ENCODE results near the gene MCTP1.
A peak's percentile ranks its signal among the peaks of the same experiment; 100 is the strongest.

DNA sequence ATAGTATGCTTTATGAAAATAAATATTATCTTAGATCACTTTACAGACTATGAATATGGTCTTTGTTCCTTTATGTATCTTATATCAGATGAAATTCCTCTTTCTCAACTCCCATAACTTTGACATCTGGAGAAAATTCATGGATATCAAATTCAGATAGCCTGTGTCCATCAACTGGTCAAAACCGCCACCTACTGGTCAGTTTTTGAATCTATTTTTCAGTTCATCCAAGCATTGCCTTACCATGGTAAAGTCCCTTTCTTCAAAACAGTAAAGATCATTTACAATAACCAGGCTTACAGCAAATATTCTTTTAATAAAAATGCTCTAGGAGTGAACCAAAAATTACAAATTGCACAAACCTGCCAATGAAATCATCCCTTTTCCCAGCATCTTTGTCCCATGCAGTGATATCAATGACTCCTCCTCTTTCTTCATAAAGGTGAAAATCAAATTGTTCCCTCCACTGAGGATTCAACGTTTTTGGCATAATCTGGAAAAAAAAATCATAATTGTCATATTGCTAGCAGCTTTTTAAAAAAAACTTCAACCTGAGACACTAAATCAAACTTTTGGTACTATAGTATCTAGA lies 375.9 kb downstream of the MCTP1 start:
- TF ChIP-seq, protein P1, sequence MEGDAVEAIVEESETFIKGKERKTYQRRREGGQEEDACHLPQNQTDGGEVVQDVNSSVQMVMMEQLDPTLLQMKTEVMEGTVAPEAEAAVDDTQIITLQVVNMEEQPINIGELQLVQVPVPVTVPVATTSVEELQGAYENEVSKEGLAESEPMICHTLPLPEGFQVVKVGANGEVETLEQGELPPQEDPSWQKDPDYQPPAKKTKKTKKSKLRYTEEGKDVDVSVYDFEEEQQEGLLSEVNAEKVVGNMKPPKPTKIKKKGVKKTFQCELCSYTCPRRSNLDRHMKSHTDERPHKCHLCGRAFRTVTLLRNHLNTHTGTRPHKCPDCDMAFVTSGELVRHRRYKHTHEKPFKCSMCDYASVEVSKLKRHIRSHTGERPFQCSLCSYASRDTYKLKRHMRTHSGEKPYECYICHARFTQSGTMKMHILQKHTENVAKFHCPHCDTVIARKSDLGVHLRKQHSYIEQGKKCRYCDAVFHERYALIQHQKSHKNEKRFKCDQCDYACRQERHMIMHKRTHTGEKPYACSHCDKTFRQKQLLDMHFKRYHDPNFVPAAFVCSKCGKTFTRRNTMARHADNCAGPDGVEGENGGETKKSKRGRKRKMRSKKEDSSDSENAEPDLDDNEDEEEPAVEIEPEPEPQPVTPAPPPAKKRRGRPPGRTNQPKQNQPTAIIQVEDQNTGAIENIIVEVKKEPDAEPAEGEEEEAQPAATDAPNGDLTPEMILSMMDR (IDR thresholded peaks at IDR 0.05) = peak; percentile 84
- TF ChIP-seq ZFX (IDR thresholded peaks at IDR 0.05; ENCODE audit: borderline replicate concordance) = no peak
